HL-60 (cell line): Measurements from ENCODE around the gene TEKTIP1.
A peak's percentile ranks its signal among the peaks of the same experiment; 100 is the strongest.
"Not testable (repeated sequence)": the region's sequence is repeated elsewhere in the genome, so short reads cannot be mapped to it uniquely, and the experiment has no call there.

ENCODE experiments used
- DNase-seq, 2 experiments: peaks; one replicate each; pipeline ENCODE4 v3.0.0-alpha.2; 2010 to 2020; ENCODE audit warnings: low read depth in 1 of 2, low spot score in 1 of 2
- H3K27ac ChIP-seq: fragments of 250-450 bp; sonication (Bioruptor Pico); replicated peaks from 2 replicates; pipeline ENCODE4 v1.5.1; 2020; ENCODE audit warnings: mild to moderate bottlenecking, moderate library complexity
- H3K27me3 ChIP-seq: fragments of 250-450 bp; sonication (Bioruptor Pico); 2 replicates; pipeline ENCODE4 v1.5.1; 2021; ENCODE audit warnings: mild to moderate bottlenecking, moderate library complexity; ENCODE audit not compliant: insufficient read depth, poor library complexity, severe bottlenecking
- H3K4me3 ChIP-seq: replicated peaks from 2 replicates; pipeline ENCODE4 v1.5.1; 2011; ENCODE audit warnings: mild to moderate bottlenecking, control low read depth, low read length; ENCODE audit not compliant: insufficient read depth
- GABPA ChIP-seq: IDR thresholded peaks from 2 replicates; pipeline ENCODE4 v1.6.1; 2012; ENCODE audit warnings: low read depth
- POLR2AphosphoS5 ChIP-seq: IDR thresholded peaks from 2 replicates; pipeline ENCODE4 v1.6.1; 2012; ENCODE audit warnings: low read depth
- SPI1 ChIP-seq: IDR thresholded peaks from 2 replicates; pipeline ENCODE4 v1.6.1; 2012; ENCODE audit warnings: low read depth, mild to moderate bottlenecking, borderline replicate concordance
- TF ChIP-seq, protein P1 (sequence below): IDR thresholded peaks from one replicate; pipeline ENCODE4 v1.5.1; 2011; ENCODE audit warnings: low read length, control low read depth, inconsistent platforms; ENCODE audit not compliant: insufficient read depth
- TF ChIP-seq, protein P2 (sequence below): IDR thresholded peaks from 2 replicates; pipeline ENCODE4 v1.6.1; 2012; ENCODE audit warnings: low read depth; ENCODE audit not compliant: insufficient replicate concordance

TEKTIP1 gene

DNA sequence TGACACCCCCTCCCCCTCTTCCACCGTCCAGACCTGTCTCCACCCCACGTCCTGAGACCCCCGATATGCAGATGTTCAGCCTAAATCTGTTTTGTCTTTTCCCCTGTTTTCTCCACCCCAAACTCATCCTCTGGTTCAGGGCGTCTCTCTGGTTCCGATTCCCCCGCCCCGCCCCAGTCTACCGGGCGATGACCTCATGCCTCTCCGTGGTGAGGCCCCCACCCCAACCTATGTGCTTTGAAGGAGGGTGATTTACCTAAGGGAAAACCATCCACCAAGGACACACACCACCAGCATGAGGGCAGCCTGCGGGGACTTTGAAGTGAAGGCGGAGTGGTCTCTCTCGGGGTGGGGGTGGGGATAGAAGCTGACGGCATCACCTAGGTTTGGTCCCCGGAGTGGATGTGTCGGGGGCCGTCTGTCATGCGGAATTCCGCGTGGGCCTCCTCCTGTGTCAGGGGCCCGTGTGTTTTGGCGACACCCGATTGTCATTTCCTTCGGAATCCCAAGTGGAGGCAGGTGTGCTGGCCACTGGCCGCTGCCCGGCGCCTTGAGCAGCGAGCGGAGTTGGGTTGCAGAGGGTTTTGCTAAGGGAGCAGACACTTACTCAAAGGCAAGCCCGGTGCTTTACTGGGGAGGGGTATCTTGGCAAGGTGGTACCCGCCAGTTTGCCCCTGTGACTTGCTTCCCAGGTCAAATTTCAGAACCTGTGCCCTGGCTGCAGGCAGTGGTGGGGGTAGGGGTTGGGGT lies 31.4 kb upstream of the TEKTIP1 start:
- Histone ChIP-seq H3K27me3 (no peaks in the 10 kb centered on the region), H3K27ac (no peak overlapping the region), H3K4me3 (peak overlapping the region; percentile 76)
- DNase-seq = no peak
- TF ChIP-seq GABPA (no peak), SPI1 (no peak), POLR2AphosphoS5 (no peak)
- TF ChIP-seq, protein P1, sequence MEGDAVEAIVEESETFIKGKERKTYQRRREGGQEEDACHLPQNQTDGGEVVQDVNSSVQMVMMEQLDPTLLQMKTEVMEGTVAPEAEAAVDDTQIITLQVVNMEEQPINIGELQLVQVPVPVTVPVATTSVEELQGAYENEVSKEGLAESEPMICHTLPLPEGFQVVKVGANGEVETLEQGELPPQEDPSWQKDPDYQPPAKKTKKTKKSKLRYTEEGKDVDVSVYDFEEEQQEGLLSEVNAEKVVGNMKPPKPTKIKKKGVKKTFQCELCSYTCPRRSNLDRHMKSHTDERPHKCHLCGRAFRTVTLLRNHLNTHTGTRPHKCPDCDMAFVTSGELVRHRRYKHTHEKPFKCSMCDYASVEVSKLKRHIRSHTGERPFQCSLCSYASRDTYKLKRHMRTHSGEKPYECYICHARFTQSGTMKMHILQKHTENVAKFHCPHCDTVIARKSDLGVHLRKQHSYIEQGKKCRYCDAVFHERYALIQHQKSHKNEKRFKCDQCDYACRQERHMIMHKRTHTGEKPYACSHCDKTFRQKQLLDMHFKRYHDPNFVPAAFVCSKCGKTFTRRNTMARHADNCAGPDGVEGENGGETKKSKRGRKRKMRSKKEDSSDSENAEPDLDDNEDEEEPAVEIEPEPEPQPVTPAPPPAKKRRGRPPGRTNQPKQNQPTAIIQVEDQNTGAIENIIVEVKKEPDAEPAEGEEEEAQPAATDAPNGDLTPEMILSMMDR = no peak
- TF ChIP-seq, protein P2, sequence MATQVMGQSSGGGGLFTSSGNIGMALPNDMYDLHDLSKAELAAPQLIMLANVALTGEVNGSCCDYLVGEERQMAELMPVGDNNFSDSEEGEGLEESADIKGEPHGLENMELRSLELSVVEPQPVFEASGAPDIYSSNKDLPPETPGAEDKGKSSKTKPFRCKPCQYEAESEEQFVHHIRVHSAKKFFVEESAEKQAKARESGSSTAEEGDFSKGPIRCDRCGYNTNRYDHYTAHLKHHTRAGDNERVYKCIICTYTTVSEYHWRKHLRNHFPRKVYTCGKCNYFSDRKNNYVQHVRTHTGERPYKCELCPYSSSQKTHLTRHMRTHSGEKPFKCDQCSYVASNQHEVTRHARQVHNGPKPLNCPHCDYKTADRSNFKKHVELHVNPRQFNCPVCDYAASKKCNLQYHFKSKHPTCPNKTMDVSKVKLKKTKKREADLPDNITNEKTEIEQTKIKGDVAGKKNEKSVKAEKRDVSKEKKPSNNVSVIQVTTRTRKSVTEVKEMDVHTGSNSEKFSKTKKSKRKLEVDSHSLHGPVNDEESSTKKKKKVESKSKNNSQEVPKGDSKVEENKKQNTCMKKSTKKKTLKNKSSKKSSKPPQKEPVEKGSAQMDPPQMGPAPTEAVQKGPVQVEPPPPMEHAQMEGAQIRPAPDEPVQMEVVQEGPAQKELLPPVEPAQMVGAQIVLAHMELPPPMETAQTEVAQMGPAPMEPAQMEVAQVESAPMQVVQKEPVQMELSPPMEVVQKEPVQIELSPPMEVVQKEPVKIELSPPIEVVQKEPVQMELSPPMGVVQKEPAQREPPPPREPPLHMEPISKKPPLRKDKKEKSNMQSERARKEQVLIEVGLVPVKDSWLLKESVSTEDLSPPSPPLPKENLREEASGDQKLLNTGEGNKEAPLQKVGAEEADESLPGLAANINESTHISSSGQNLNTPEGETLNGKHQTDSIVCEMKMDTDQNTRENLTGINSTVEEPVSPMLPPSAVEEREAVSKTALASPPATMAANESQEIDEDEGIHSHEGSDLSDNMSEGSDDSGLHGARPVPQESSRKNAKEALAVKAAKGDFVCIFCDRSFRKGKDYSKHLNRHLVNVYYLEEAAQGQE = no peak

DNA sequence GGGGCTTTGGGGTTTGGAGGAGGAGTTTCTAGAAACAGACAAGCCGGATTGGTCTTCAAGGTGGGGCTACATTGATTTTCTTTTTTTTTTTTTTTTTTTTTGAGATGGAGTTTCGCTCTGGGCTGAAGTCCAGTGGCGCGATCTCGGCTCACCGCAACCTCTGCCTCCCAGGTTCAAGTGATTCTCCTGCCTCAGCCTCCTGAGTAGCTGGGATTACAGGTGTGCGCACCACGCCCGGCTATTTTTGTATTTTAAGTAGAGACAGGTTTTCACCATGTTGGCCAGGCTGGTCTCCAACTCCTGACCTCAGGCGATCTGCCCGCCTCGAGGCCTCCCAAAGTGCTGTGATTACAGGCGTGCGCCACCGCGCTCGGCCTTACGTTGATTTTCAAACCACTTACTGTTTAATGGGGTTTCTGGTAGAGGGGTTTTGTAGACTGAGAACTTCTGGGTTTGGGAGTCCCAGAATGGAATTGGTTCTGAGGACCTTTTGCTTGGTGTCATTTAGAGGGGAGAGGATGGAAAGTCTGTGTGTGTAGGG lies 30.8 kb upstream of the TEKTIP1 start:
- H3K27me3 ChIP-seq, DNase-seq, H3K27ac ChIP-seq, H3K4me3 ChIP-seq: not testable (repeated sequence)

DNA sequence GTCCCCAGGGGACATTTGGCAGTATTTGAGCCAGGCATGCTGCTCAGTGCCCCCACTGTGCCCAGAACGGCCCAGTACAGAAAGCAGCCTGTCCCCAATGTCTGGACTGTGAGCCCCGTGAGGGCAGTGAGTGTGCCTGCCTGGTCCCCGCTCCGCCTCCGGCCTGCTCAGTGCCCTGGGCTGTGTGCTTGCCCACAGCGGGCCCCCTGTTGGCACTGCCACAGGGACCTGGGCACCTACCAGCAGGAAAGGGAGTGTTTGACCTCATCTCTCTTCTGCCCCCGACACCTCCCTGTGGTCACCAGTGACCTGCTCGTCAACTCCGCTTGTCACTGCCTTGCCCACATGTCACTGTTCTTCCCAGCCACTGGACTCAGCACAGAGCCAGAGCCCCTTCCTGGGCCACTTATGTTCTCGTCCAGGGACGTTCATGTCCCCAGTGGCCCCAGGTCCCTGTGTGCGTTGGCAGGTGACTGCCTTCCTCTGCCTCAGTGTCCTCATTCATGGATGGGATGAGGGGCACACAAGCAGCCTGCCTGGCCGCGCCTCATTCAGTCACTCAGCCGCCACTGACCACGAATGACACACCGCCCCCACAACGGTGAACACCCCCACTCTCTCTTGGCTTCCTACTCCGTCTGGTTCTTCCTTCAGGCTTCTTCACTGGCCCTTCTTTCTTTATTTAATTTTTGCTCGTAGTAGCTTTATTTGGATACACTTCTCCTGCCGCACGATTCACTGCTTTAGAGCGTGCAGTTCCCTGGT lies 30.0 kb upstream of the TEKTIP1 start:
- H3K27me3 ChIP-seq = no peaks in the 10 kb centered on the region
- TF ChIP-seq POLR2AphosphoS5 = no peak
- no peak for TF ChIP-seq GABPA
- no peak overlapping the region for H3K27ac ChIP-seq
- no peak overlapping the region for H3K4me3 ChIP-seq
- DNase-seq = no peak

DNA sequence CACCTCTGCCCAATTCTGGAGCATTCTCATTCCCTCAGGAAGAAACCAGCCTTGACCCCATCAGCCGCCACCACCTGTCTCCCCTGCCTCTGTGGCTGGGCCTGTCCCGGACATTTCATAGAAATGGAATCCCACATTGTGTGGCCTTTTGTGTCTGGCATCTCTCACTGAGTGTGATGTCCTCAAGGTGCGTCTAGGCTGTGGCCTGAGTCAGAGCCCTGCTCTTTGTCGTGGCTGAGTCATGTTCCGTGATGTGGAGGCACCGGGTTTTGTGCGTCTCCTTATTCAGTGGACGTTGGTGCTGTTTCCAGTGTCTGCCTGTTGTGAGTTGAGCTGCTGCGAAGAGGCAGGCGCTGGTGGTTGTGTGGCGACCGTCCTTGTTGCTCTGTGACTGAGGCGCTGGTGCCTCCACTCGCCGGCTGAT lies 29.4 kb upstream of the TEKTIP1 start:
- no peak for DNase-seq
- H3K27me3 ChIP-seq = no peaks in the 10 kb centered on the region
- no peak overlapping the region for H3K4me3 ChIP-seq
- TF ChIP-seq POLR2AphosphoS5 = no peak
- TF ChIP-seq, protein P1 = no peak
- TF ChIP-seq GABPA = no peak
- TF ChIP-seq, protein P2 = no peak
- TF ChIP-seq SPI1 = no peak
- H3K27ac ChIP-seq = no peak overlapping the region
